ENCODE data around the gene PPP1R12C. TPM values are rescaled to one million over a fixed set of nuclear protein-coding genes. Genes with fewer than 3 reads are reported as not detected.

Gene PPP1R12C
- total RNA-seq, 6 experiments from 2014 or later, result 35.6 to 48.1 (median 41.7) TPM

DNA sequence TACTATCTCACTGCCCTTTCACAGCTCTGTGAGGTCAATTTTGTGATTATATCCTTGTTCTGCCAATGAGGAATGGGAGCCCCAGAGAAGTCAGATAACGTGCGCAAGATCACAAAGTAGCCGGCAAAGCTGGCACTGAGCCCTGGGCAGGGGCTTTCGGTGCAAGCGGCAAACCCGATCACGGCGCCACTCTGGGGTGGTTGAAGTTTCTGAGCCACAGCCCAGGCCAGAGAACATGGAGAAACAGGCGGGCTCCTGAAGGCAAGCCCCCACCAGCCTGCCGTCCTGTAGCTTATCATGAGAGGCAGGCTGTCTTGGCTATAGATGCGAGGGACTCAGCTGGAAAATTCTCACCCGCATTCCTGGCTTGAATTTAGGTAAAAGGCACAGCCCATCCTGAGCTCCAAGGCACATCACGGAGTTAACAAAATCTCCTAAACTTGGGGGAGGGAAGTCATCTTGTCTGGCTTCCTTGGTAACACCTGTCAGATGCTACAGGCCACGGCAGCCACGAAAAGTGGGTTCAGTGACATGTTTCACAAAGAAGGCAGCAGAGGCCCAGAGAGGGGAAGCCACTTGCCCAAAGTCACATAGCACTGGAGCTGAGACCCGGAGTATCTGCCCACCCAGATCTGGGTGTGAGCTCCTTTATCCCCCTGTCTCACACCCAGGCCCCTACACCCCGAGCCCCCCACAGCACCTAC is 19.1 kb upstream of the PPP1R12C start:
- intact Hi-C loops (cut with DNase I), result no loop called here
- ATAC-seq (no peak), DNase-seq (no peak)
- Histone ChIP-seq H3K4me3 (no peak overlapping the region), H3K9me3 (no peaks in the 10 kb centered on the region), H3K4me1 (peaks cover 0 to 6% (median 0%) of the 10 kb centered on the region in 4 donors), H3K27ac (no peak overlapping the region), H3K36me3 (no peaks in the 10 kb centered on the region), H3K27me3 (peaks cover 0 to 3% of the 10 kb centered on the region in 2 donors)
- WGBS (ENCODE audit: insufficient coverage, low coverage, low lambda C conversion rate, missing lambda C conversion rate), result 71% methylated on average over 9 of the region's 17 CpGs
- TF ChIP-seq CTCF (IDR thresholded peaks at IDR 0.05), result no peak
- no peak for TF ChIP-seq POLR2A (IDR thresholded peaks at IDR 0.05)

GRCh38 chr19:55134736-55135135 is 17.3 kb upstream of the PPP1R12C start:
- 14% methylated on average over 2 of the region's 3 CpGs for WGBS (ENCODE audit: insufficient coverage, low coverage, low lambda C conversion rate, missing lambda C conversion rate)
- Histone ChIP-seq H3K4me3 (no peak overlapping the region), H3K27me3 (peaks cover 0 to 3% of the 10 kb centered on the region in 2 donors), H3K36me3 (no peaks in the 10 kb centered on the region), H3K27ac (no peak overlapping the region), H3K9me3 (no peaks in the 10 kb centered on the region), H3K4me1 (no peaks in the 10 kb centered on the region)
- ATAC-seq, result no peak
- no peak for DNase-seq
- no peak for TF ChIP-seq CTCF (IDR thresholded peaks at IDR 0.05)
- TF ChIP-seq POLR2A (IDR thresholded peaks at IDR 0.05), result no peak
- intact Hi-C loops (cut with DNase I), result no loop called here

DNA sequence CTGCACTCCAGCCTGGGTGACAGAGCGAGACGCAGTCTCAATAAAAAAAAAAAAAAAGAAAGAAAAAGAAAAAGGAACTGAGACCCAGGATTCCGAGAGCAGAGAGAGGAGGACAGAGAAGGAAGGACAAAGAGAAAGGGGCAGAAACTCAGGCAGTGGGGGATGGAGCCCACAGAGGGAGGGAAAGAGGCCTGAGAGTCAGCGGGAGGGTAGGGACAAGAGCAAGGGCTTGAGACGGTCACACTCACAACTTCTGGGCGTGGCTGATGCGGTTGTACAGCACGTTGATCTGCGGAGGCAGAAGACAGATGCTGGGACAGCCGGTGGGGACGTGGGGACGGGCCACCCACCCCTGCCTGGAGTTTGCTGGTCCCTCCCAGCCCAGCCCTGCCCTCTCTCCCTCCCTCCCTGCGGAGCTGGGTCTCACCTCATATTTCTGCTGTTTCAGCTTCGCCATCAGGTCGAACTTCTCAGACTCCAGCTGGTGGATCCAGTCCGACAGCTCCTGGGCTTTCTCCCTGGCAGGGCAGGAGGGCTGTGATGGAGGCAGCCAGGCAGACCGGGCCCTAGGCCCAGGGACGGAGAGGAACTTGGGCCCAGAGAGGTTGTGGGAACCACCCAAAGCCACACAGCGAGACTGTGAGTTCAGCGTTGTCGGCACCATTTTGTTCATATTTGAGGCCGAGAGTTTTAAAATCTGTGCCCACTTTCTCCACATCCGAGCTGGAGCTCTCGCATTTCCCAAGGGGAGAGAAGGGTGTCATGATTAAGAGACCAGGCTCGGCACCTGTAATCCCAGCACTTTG is 16.4 kb upstream of the PPP1R12C start:
- no peak overlapping the region for H3K4me3 ChIP-seq
- intact Hi-C loops (cut with DNase I), result no loop called here
- no peaks in the 10 kb centered on the region for H3K9me3 ChIP-seq
- 48% methylated on average over 15 of the region's 25 CpGs for WGBS (ENCODE audit: insufficient coverage, low coverage, low lambda C conversion rate, missing lambda C conversion rate)
- TF ChIP-seq CTCF (IDR thresholded peaks at IDR 0.05) (no peak), POLR2A (IDR thresholded peaks at IDR 0.05) (no peak)
- H3K27me3 ChIP-seq, result peaks cover 0 to 3% of the 10 kb centered on the region in 2 donors
- no peaks in the 10 kb centered on the region for H3K36me3 ChIP-seq
- H3K4me1 ChIP-seq, result no peaks in the 10 kb centered on the region
- no peak for DNase-seq
- H3K27ac ChIP-seq, result no peak overlapping the region
- ATAC-seq, result no peak

DNA sequence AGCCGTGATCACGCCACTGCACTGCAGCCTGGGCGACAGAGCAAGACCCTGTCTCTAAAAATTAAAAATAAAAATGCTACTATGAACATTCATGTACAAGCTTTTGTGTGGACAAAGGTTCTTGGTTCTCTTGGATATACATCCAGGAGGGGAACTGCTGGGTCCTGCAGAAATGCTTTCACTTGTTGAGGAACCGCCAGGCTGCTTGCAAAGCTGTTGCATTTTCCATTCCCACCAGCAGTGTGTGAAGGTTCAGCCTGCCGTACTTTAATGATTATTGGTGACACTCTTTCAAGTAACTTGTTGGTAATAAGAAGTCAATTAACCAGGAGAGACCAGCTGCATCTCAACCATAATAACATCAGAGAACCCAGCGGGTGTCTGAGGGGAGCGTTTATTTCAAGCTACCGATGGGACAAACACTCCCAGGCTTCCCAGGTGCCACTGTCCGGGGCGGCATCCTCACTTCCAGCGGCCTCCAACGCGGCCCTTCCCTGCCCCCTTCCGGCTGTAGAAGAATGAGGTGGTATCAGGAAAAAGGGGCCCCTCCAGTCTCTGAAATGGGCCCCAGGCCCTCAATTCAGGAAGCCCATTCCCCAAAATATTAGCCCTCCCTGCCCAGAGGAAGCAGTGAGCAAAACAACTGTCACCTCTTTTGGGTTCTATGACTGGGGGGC is 15.2 kb upstream of the PPP1R12C start:
- no peak overlapping the region for H3K27ac ChIP-seq
- no peak overlapping the region for H3K4me3 ChIP-seq
- DNase-seq (no peak), ATAC-seq (peak in 3 of 4 donors; percentile 31 to 40 (median 33))
- TF ChIP-seq CTCF (IDR thresholded peaks at IDR 0.05), result peak in 1 of 4 donors; percentile 14
- no peak for TF ChIP-seq POLR2A (IDR thresholded peaks at IDR 0.05)
- H3K36me3 ChIP-seq, result no peaks in the 10 kb centered on the region
- intact Hi-C loops (cut with DNase I), result no loop called here
- no peaks in the 10 kb centered on the region for H3K9me3 ChIP-seq
- H3K4me1 ChIP-seq, result no peaks in the 10 kb centered on the region
- peaks cover 0 to 3% of the 10 kb centered on the region in 2 donors for H3K27me3 ChIP-seq
- 41% methylated on average over 9 of the region's 14 CpGs for WGBS (ENCODE audit: insufficient coverage, low coverage, low lambda C conversion rate, missing lambda C conversion rate)

Measured in right lobe of liver (tissue), 6 donors.